Measurements from ENCODE around the gene MSANTD4.

MSANTD4 gene

DNA sequence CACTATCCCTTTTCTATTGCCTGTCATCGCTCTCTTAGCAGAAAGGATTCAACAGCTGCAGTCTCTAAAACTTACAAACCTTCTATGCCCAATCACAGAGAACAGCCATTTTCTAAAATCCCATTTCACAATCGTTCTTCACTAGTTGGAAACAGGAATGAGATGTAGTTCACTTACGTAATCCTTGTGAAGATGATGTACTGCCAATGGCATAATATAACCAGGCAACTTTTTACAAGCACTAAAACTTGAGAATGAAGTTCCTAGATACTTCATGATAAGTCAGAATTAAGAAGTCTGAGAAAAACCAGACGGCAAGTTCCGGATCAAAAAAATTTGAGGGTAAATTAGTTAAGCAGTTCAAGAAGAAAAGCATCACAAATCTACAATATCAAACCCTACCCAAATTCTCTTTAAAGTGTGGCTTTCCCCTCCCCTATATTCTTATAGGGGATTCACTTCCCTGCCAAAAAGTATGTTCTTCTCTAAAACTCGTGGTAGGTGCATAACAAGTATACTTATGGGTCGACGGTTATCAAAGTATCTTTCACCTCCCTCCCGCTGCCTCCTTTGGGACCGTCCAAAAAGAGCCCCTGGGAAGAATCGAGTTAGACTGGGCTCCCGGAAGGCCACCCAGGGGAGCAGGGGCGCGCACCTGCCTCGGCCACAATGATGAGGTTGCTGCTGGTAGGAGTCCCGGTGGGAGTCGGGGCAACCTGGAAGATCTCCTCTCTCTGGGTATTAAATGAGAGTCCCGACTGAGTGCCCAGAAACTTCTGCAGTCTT lies 666 bp downstream of the MSANTD4 start:
- no peak for DNase-seq (ENCODE audit: extremely low read depth, insufficient read length)
- TF ChIP-seq, protein P1, sequence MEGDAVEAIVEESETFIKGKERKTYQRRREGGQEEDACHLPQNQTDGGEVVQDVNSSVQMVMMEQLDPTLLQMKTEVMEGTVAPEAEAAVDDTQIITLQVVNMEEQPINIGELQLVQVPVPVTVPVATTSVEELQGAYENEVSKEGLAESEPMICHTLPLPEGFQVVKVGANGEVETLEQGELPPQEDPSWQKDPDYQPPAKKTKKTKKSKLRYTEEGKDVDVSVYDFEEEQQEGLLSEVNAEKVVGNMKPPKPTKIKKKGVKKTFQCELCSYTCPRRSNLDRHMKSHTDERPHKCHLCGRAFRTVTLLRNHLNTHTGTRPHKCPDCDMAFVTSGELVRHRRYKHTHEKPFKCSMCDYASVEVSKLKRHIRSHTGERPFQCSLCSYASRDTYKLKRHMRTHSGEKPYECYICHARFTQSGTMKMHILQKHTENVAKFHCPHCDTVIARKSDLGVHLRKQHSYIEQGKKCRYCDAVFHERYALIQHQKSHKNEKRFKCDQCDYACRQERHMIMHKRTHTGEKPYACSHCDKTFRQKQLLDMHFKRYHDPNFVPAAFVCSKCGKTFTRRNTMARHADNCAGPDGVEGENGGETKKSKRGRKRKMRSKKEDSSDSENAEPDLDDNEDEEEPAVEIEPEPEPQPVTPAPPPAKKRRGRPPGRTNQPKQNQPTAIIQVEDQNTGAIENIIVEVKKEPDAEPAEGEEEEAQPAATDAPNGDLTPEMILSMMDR (IDR thresholded peaks at IDR 0.05; ENCODE audit: insufficient read depth, low read length, poor library complexity, severe bottlenecking): no peak
- H3K4me3 ChIP-seq (replicated peaks; ENCODE audit: low read depth, low read length): peak overlapping the region; percentile 97

GRCh38 chr11:106017093-106017492 lies 4.9 kb downstream of the MSANTD4 start:
- Histone ChIP-seq H3K4me3 (replicated peaks; ENCODE audit: low read depth, low read length) (no peak overlapping the region), H3K27me3 (replicated peaks; ENCODE audit: control insufficient read depth, insufficient read depth, low read length) (no peaks in the 10 kb centered on the region), H3K36me3 (ENCODE audit: control insufficient read depth, insufficient read depth, low read length) (no peaks in the 10 kb centered on the region; the same call in 1 of the 2 replicates)
- TF ChIP-seq, protein P1 (IDR thresholded peaks at IDR 0.05; ENCODE audit: insufficient read depth, low read length, poor library complexity, severe bottlenecking): no peak
- DNase-seq (ENCODE audit: extremely low read depth, insufficient read length): no peak

More for the DNA sequence above, 666 bp downstream of the MSANTD4 start:
- Histone ChIP-seq H3K27me3 (replicated peaks; ENCODE audit: control insufficient read depth, insufficient read depth, low read length) (no peaks in the 10 kb centered on the region), H3K36me3 (ENCODE audit: control insufficient read depth, insufficient read depth, low read length) (no peaks in the 10 kb centered on the region; the same call in 1 of the 2 replicates)

DNA sequence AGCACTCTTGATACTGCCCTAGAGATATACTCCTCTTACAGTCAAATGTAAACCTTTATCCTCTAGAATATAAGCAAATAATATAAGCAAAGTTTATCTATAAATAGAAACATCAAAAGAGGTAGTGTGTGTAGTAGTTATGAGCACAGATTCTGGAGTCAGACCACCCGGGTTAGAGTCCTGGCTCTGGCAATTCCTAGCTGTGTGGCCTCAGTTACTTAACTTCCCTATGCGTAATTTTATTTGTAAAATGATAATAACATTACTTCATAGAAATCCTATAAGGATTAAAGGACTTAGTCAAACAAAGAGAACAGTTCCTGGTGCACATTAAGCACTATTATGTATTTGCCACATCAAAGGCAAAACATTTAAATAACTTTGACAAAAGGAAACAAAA lies 7.0 kb downstream of the MSANTD4 start:
- TF ChIP-seq, protein P1 (IDR thresholded peaks at IDR 0.05; ENCODE audit: insufficient read depth, low read length, poor library complexity, severe bottlenecking): no peak

GRCh38 chr11:106014620-106015019 lies 7.4 kb downstream of the MSANTD4 start:
- Histone ChIP-seq H3K4me3 (replicated peaks; ENCODE audit: low read depth, low read length) (no peak overlapping the region), H3K36me3 (ENCODE audit: control insufficient read depth, insufficient read depth, low read length) (peaks cover 2% of the 10 kb centered on the region; the same call in 1 of the 2 replicates), H3K27me3 (replicated peaks; ENCODE audit: control insufficient read depth, insufficient read depth, low read length) (no peaks in the 10 kb centered on the region)
- no peak for DNase-seq (ENCODE audit: extremely low read depth, insufficient read length)
- TF ChIP-seq, protein P1 (IDR thresholded peaks at IDR 0.05; ENCODE audit: insufficient read depth, low read length, poor library complexity, severe bottlenecking): no peak

More for the DNA sequence above, 7.0 kb downstream of the MSANTD4 start:
- no peak for DNase-seq (ENCODE audit: extremely low read depth, insufficient read length)
- Histone ChIP-seq H3K27me3 (replicated peaks; ENCODE audit: control insufficient read depth, insufficient read depth, low read length) (no peaks in the 10 kb centered on the region), H3K4me3 (replicated peaks; ENCODE audit: low read depth, low read length) (no peak overlapping the region), H3K36me3 (ENCODE audit: control insufficient read depth, insufficient read depth, low read length) (peaks cover 2% of the 10 kb centered on the region; the same call in 1 of the 2 replicates)

- Histone ChIP-seq H3K4me3 (replicated peaks; ENCODE audit: low read depth, low read length) (no peak overlapping the region), H3K27me3 (replicated peaks; ENCODE audit: control insufficient read depth, insufficient read depth, low read length) (no peaks in the 10 kb centered on the region), H3K36me3 (ENCODE audit: control insufficient read depth, insufficient read depth, low read length) (peaks cover 2% of the 10 kb centered on the region)
- DNase-seq (ENCODE audit: extremely low read depth, insufficient read length): no peak
- TF ChIP-seq, protein P1 (IDR thresholded peaks at IDR 0.05; ENCODE audit: insufficient read depth, low read length, poor library complexity, severe bottlenecking): no peak
These were observed 8.0 kb downstream of the MSANTD4 start for GRCh38 chr11:106014035-106014434.

Measured in GM06990 (cell line).